Putamen (tissue), 1 donor: ENCODE measurements around the gene SMIM45.
"Not testable (repeated sequence)": the region's sequence is repeated elsewhere in the genome, so short reads cannot be mapped to it uniquely, and the experiment has no call there.

Experiments used
- DNase-seq: peaks from one replicate; pipeline ENCODE4 v3.0.0-alpha.2; 2016; ENCODE audit warnings: low spot score

Gene SMIM45

GRCh38 chr22:41934284-41935014 is 17.5 kb upstream of the SMIM45 start:
- DNase-seq = no peak

- no peak for DNase-seq
Measured at GRCh38 chr22:41935015-41935351, 17.0 kb upstream of the SMIM45 start.

- DNase-seq = no peak
Measured at GRCh38 chr22:41935509-41935908, 16.4 kb upstream of the SMIM45 start.

- no peak for DNase-seq
Measured at GRCh38 chr22:41936894-41937169, 15.1 kb upstream of the SMIM45 start.

- DNase-seq = no peak
Measured at GRCh38 chr22:41939981-41940831, 11.7 kb upstream of the SMIM45 start.

- peak; percentile 83 for DNase-seq
Measured at GRCh38 chr22:41940832-41941765, 10.9 kb upstream of the SMIM45 start.

- DNase-seq = peak; percentile 40
Measured at GRCh38 chr22:41943661-41944209, 8.2 kb upstream of the SMIM45 start.

GRCh38 chr22:41946629-41947423 is 5.1 kb upstream of the SMIM45 start, which contains the start of gene CENPM:
TSS of gene CENPM (minus strand) at chr22:41947152. CDS start at chr22:41947076, 76 bp downstream.
- DNase-seq = peak; percentile 90

GRCh38 chr22:41947424-41948080 is 4.4 kb upstream of the SMIM45 start:
- DNase-seq = no peak

GRCh38 chr22:41948142-41948541 is 3.8 kb upstream of the SMIM45 start:
- DNase-seq = no peak

- DNase-seq = not testable (repeated sequence)
Measured at GRCh38 chr22:41948928-41949296, 3.0 kb upstream of the SMIM45 start.

GRCh38 chr22:41949297-41949965 is 2.5 kb upstream of the SMIM45 start:
- no peak for DNase-seq

- no peak for DNase-seq
Measured at GRCh38 chr22:41952713-41953112, 763 bp downstream of the SMIM45 start.

GRCh38 chr22:41957941-41958556 is 6.1 kb downstream of the SMIM45 start:
- no peak for DNase-seq

- DNase-seq = peak; percentile 81
Measured at GRCh38 chr22:41963453-41964111, 11.6 kb downstream of the SMIM45 start.

GRCh38 chr22:41964112-41964491 is 12.2 kb downstream of the SMIM45 start:
- DNase-seq = no peak

GRCh38 chr22:41966225-41966606 is 14.3 kb downstream of the SMIM45 start:
- no peak for DNase-seq

GRCh38 chr22:41966607-41967240 is 14.8 kb downstream of the SMIM45 start:
- DNase-seq = peak; percentile 64

GRCh38 chr22:41968601-41969000 is 16.7 kb downstream of the SMIM45 start:
- DNase-seq = no peak
